BLaER1 (cell line): ENCODE data around the gene SAT2.
A peak's percentile ranks its signal among the peaks of the same experiment; 100 is the strongest.
"Not testable (repeated sequence)": the region's sequence is repeated elsewhere in the genome, so short reads cannot be mapped to it uniquely, and the experiment has no call there.

ENCODE experiments used
- H3K27ac ChIP-seq: shearing (Covaris generic); formaldehyde crosslinking; 2 replicates; pipeline ENCODE4 v1.8.1; 2022
- H3K27me3 ChIP-seq: shearing (Covaris generic); formaldehyde crosslinking; 2 replicates; pipeline ENCODE4 v1.8.1; 2022
- H3K36me3 ChIP-seq: shearing (Covaris generic); formaldehyde crosslinking; 2 replicates; pipeline ENCODE4 v1.8.1; 2022
- H3K4me1 ChIP-seq: shearing (Covaris generic); formaldehyde crosslinking; 2 replicates; pipeline ENCODE4 v1.8.1; 2022
- H3K4me2 ChIP-seq: shearing (Covaris generic); formaldehyde crosslinking; 2 replicates; pipeline ENCODE4 v1.8.1; 2022
- H3K4me3 ChIP-seq: shearing (Covaris generic); formaldehyde crosslinking; 2 replicates; pipeline ENCODE4 v1.8.1; 2022
- H3K9ac ChIP-seq: shearing (Covaris generic); formaldehyde crosslinking; 2 replicates; pipeline ENCODE4 v1.8.1; 2022
- H3K9me3 ChIP-seq: shearing (Covaris generic); formaldehyde crosslinking; 2 replicates; pipeline ENCODE4 v1.8.1; 2022
- H4K20me1 ChIP-seq: shearing (Covaris generic); formaldehyde crosslinking; 2 replicates; pipeline ENCODE4 v1.8.1; 2022
- Cebpa-rat ChIP-seq: shearing (Covaris generic); IDR thresholded peaks from 2 replicates; pipeline ENCODE4 v1.8.1; 2022

Gene SAT2

GRCh38 chr17:7636163-7636562 lies 8.5 kb upstream of the SAT2 start:
- Histone ChIP-seq H3K4me3 (no peak overlapping the region), H3K27ac (no peak overlapping the region), H3K36me3 (no peaks in the 10 kb centered on the region), H3K4me2 (no peak overlapping the region), H3K4me1 (peaks cover 11% of the 10 kb centered on the region), H4K20me1 (no peaks in the 10 kb centered on the region), H3K9ac (no peak overlapping the region), H3K9me3 (no peaks in the 10 kb centered on the region), H3K27me3 (no peaks in the 10 kb centered on the region)
- no peak for TF ChIP-seq Cebpa-rat

- Histone ChIP-seq H3K9me3 (no peaks in the 10 kb centered on the region), H3K4me1 (peaks cover 10% of the 10 kb centered on the region), H3K9ac (no peak overlapping the region), H3K4me2 (0 out of 2 replicates have a peak overlapping the region, but pooled peaks have one; percentile 7), H3K4me3 (no peak overlapping the region), H4K20me1 (no peaks in the 10 kb centered on the region), H3K36me3 (no peaks in the 10 kb centered on the region), H3K27ac (no peak overlapping the region), H3K27me3 (no peaks in the 10 kb centered on the region)
- TF ChIP-seq Cebpa-rat = no peak
These were observed 6.8 kb upstream of the SAT2 start for GRCh38 chr17:7634384-7634783.

GRCh38 chr17:7633093-7633492 lies 5.5 kb upstream of the SAT2 start:
- peaks cover 3% of the 10 kb centered on the region for H3K4me1 ChIP-seq
- TF ChIP-seq Cebpa-rat = no peak
- H4K20me1 ChIP-seq = no peaks in the 10 kb centered on the region
- H3K27ac ChIP-seq = no peak overlapping the region
- no peaks in the 10 kb centered on the region for H3K27me3 ChIP-seq
- H3K4me2 ChIP-seq = no peak overlapping the region
- H3K36me3 ChIP-seq = no peaks in the 10 kb centered on the region
- H3K4me3 ChIP-seq = no peak overlapping the region
- H3K9me3 ChIP-seq = no peaks in the 10 kb centered on the region
- H3K9ac ChIP-seq = no peak overlapping the region

GRCh38 chr17:7632492-7632894 lies 4.9 kb upstream of the SAT2 start:
- Histone ChIP-seq H4K20me1 (no peaks in the 10 kb centered on the region), H3K9me3 (no peaks in the 10 kb centered on the region), H3K27me3 (no peaks in the 10 kb centered on the region), H3K27ac (no peak overlapping the region), H3K36me3 (no peaks in the 10 kb centered on the region), H3K4me2 (no peak overlapping the region), H3K4me3 (no peak overlapping the region), H3K4me1 (peaks cover 6% of the 10 kb centered on the region), H3K9ac (no peak overlapping the region; the same call in 1 of the 2 replicates)
- no peak for TF ChIP-seq Cebpa-rat

GRCh38 chr17:7631398-7632380 lies 4.1 kb upstream of the SAT2 start:
- Histone ChIP-seq H3K9ac (peak overlapping the region; percentile 29; the same call in 1 of the 2 replicates), H3K27ac (no peak overlapping the region), H3K4me1 (peaks cover 10% of the 10 kb centered on the region), H3K36me3 (no peaks in the 10 kb centered on the region), H4K20me1 (peaks cover 3% of the 10 kb centered on the region; the same call in 1 of the 2 replicates), H3K4me2 (no peak overlapping the region), H3K4me3 (no peak overlapping the region), H3K9me3 (no peaks in the 10 kb centered on the region), H3K27me3 (no peaks in the 10 kb centered on the region)
- TF ChIP-seq Cebpa-rat = no peak

GRCh38 chr17:7629939-7630571 lies 2.4 kb upstream of the SAT2 start, which contains the start of gene SHBG:
Gene SHBG (plus strand): TSS chr17:7630135. CDS start chr17:7630173, 38 bp downstream.
- Histone ChIP-seq H3K9ac (0 out of 2 replicates have a peak within 1 kb of the TSS, but pooled peaks have one; percentile 6), H3K4me2 (no peak within 1 kb of the TSS), H3K27ac (no peak within 1 kb of the TSS), H3K27me3 (no peaks in the 10 kb centered on the region), H3K36me3 (peaks cover 12% of the 10 kb centered on the region; the same call in 1 of the 2 replicates), H3K9me3 (no peaks in the 10 kb centered on the region), H3K4me1 (peaks cover 15% of the 10 kb centered on the region), H3K4me3 (no peak within 1 kb of the TSS), H4K20me1 (peaks cover 8% of the 10 kb centered on the region; the same call in 1 of the 2 replicates)
- TF ChIP-seq Cebpa-rat = no peak

GRCh38 chr17:7626956-7627249 lies 718 bp downstream of the SAT2 start:
- H3K9ac ChIP-seq = peak overlapping the region; percentile 92
- peak overlapping the region; percentile 92 for H3K4me2 ChIP-seq
- peaks cover 8% of the 10 kb centered on the region; the same call in 1 of the 2 replicates for H4K20me1 ChIP-seq
- no peaks in the 10 kb centered on the region for H3K27me3 ChIP-seq
- H3K36me3 ChIP-seq = peaks cover 12% of the 10 kb centered on the region; the same call in 1 of the 2 replicates
- peaks cover 15% of the 10 kb centered on the region for H3K4me1 ChIP-seq
- no peak for TF ChIP-seq Cebpa-rat
- H3K9me3 ChIP-seq = no peaks in the 10 kb centered on the region
- H3K27ac ChIP-seq = peak overlapping the region; percentile 86
- peak overlapping the region; percentile 85 for H3K4me3 ChIP-seq

GRCh38 chr17:7626307-7626706 lies 1.3 kb downstream of the SAT2 start:
- no peaks in the 10 kb centered on the region for H3K27me3 ChIP-seq
- no peak overlapping the region for H3K27ac ChIP-seq
- peaks cover 12% of the 10 kb centered on the region; the same call in 1 of the 2 replicates for H3K36me3 ChIP-seq
- no peak for TF ChIP-seq Cebpa-rat
- H3K9ac ChIP-seq = no peak overlapping the region
- peaks cover 8% of the 10 kb centered on the region; the same call in 1 of the 2 replicates for H4K20me1 ChIP-seq
- H3K9me3 ChIP-seq = no peaks in the 10 kb centered on the region
- H3K4me1 ChIP-seq = peaks cover 15% of the 10 kb centered on the region
- H3K4me2 ChIP-seq = peak overlapping the region; percentile 92
- peak overlapping the region; percentile 85; the same call in 1 of the 2 replicates for H3K4me3 ChIP-seq

- not testable (repeated sequence) for H3K9me3 ChIP-seq, H3K27ac ChIP-seq, H3K9ac ChIP-seq, H3K27me3 ChIP-seq, H3K4me2 ChIP-seq, H3K4me3 ChIP-seq, H4K20me1 ChIP-seq
- Histone ChIP-seq H3K36me3 (peaks cover 12% of the 10 kb centered on the region; the same call in 1 of the 2 replicates), H3K4me1 (peaks cover 15% of the 10 kb centered on the region)
These were observed 1.9 kb downstream of the SAT2 start for GRCh38 chr17:7625749-7626148.

- no peak for TF ChIP-seq Cebpa-rat
- no peak overlapping the region for H3K9ac ChIP-seq
- H3K9me3 ChIP-seq = no peaks in the 10 kb centered on the region
- H3K27me3 ChIP-seq = no peaks in the 10 kb centered on the region
- H3K4me1 ChIP-seq = peaks cover 15% of the 10 kb centered on the region
- H4K20me1 ChIP-seq = peaks cover 8% of the 10 kb centered on the region; the same call in 1 of the 2 replicates
- H3K4me2 ChIP-seq = no peak overlapping the region
- no peak overlapping the region for H3K27ac ChIP-seq
- peaks cover 12% of the 10 kb centered on the region; the same call in 1 of the 2 replicates for H3K36me3 ChIP-seq
- H3K4me3 ChIP-seq = no peak overlapping the region
These were observed 4.0 kb downstream of the SAT2 start for GRCh38 chr17:7623661-7624060.
